Glomerular endothelial cell (primary cell): Measurements from ENCODE around the gene APC. TPM values are rescaled to one million over a fixed set of nuclear protein-coding genes. Genes with fewer than 3 reads are reported as not detected.

Source experiments
- DNase-seq: peaks from one replicate; pipeline ENCODE4 v3.0.0-alpha.2; 2011; ENCODE audit warnings: low read depth, low spot score; ENCODE audit errors: extremely low read depth
- total RNA-seq: library from RNA; depleted of rRNA; stranded (reverse); fragments of >200 nt; gene quantifications from 2 replicates; pipeline ENCODE4 v1.2.3, GENCODE V29; 2015

The APC gene
- total RNA-seq, 1 donor from 2014 or later = 53.7 TPM

- DNase-seq = no peak
Measured at GRCh38 chr5:112776301-112776856, 38.7 kb downstream of the APC start.

GRCh38 chr5:112779531-112779930 is 41.8 kb downstream of the APC start:
- no peak for DNase-seq

- no peak for DNase-seq
Measured at GRCh38 chr5:112784726-112785125, 47.0 kb downstream of the APC start.

GRCh38 chr5:112787261-112787660 is 49.6 kb downstream of the APC start:
- DNase-seq = no peak

- DNase-seq = no peak
Measured at GRCh38 chr5:112787896-112788295, 50.2 kb downstream of the APC start.

GRCh38 chr5:112793201-112793600 is 55.5 kb downstream of the APC start:
- DNase-seq = no peak

GRCh38 chr5:112794410-112794809 is 56.7 kb downstream of the APC start:
- DNase-seq = no peak

- DNase-seq = no peak
Measured at GRCh38 chr5:112795342-112795741, 57.7 kb downstream of the APC start.

GRCh38 chr5:112795944-112796678 is 58.4 kb downstream of the APC start:
- DNase-seq = peak; percentile 9

GRCh38 chr5:112799661-112800060 is 62.0 kb downstream of the APC start:
- DNase-seq = no peak

- no peak for DNase-seq
Measured at GRCh38 chr5:112800891-112801290, 63.2 kb downstream of the APC start.

GRCh38 chr5:112811023-112811422 is 73.3 kb downstream of the APC start:
- DNase-seq = no peak

- no peak for DNase-seq
Measured at GRCh38 chr5:112812549-112812948, 74.9 kb downstream of the APC start.

GRCh38 chr5:112820246-112820645 is 82.6 kb downstream of the APC start:
- DNase-seq = no peak

GRCh38 chr5:112822456-112822855 is 84.8 kb downstream of the APC start:
- DNase-seq = no peak

- DNase-seq = no peak
Measured at GRCh38 chr5:112823181-112823580, 85.5 kb downstream of the APC start.

- DNase-seq = no peak
Measured at GRCh38 chr5:112823656-112824055, 86.0 kb downstream of the APC start.

GRCh38 chr5:112824197-112824596 is 86.5 kb downstream of the APC start:
- no peak for DNase-seq

- DNase-seq = no peak
Measured at GRCh38 chr5:112830378-112830777, 92.7 kb downstream of the APC start.

GRCh38 chr5:112833971-112834370 is 96.3 kb downstream of the APC start:
- DNase-seq = no peak

- DNase-seq = no peak
Measured at GRCh38 chr5:112844489-112844888, 106.8 kb downstream of the APC start.

GRCh38 chr5:112846556-112846955 is 108.9 kb downstream of the APC start:
- DNase-seq = no peak

GRCh38 chr5:112847306-112847705 is 109.6 kb downstream of the APC start:
- DNase-seq = no peak
